ENCODE measurements around the gene STYX. TPM values are rescaled to one million over a fixed set of nuclear protein-coding genes. Genes with fewer than 3 reads are reported as not detected.

The STYX gene
- total RNA-seq, 1 experiment from 2014 or later = 13.6 TPM

GRCh38 chr14:52703664-52704063 is 26.3 kb upstream of the STYX start:
- Mint-ChIP-seq H3K36me3 (ENCODE audit: insufficient read depth, unreplicated experiment) (peaks cover 37% of the 10 kb centered on the region), H3K4me3 (ENCODE audit: low read depth, unreplicated experiment) (no peak overlapping the region), H3K27me3 (ENCODE audit: unreplicated experiment) (no peaks in the 10 kb centered on the region), H3K27ac (ENCODE audit: unreplicated experiment) (peak overlapping the region; percentile 69), H3K4me1 (ENCODE audit: low read depth, unreplicated experiment) (peaks cover 30% of the 10 kb centered on the region), H3K9me3 (ENCODE audit: low read depth, unreplicated experiment) (peaks cover 2% of the 10 kb centered on the region)
- DNase-seq = no peak
- no peak for TF ChIP-seq CTCF (IDR thresholded peaks at IDR 0.05; ENCODE audit: unreplicated experiment)
- intact Hi-C loops (cut with micrococcal nuclease; ENCODE audit: unreplicated experiment) = loop anchor here (10.0 kb wide), 1 partner anchor 149 kb away; the partner anchor contains the start of genes GPR137C and TXNDC16
- BruUV-seq (replicated peaks) = no TSS peak
- CTCF ChIA-PET = no interaction called here

GRCh38 chr14:52706286-52706685 is 23.7 kb upstream of the STYX start:
- Mint-ChIP-seq H3K27ac (ENCODE audit: unreplicated experiment) (peak overlapping the region; percentile 97), H3K4me3 (ENCODE audit: low read depth, unreplicated experiment) (peak overlapping the region; percentile 95), H3K27me3 (ENCODE audit: unreplicated experiment) (no peaks in the 10 kb centered on the region), H3K4me1 (ENCODE audit: low read depth, unreplicated experiment) (peaks cover 18% of the 10 kb centered on the region), H3K9me3 (ENCODE audit: low read depth, unreplicated experiment) (peaks cover 2% of the 10 kb centered on the region), H3K36me3 (ENCODE audit: insufficient read depth, unreplicated experiment) (peaks cover 46% of the 10 kb centered on the region)
- peak; percentile 12 for DNase-seq
- BruUV-seq (replicated peaks) = TSS peak; percentile 98
- CTCF ChIA-PET = no interaction called here
- TF ChIP-seq CTCF (IDR thresholded peaks at IDR 0.05; ENCODE audit: unreplicated experiment) = no peak
- intact Hi-C loops (cut with micrococcal nuclease; ENCODE audit: unreplicated experiment) = loop anchor here (10.0 kb wide), 1 partner anchor 151 kb away; the partner anchor contains the start of genes GPR137C and TXNDC16

GRCh38 chr14:52706724-52707706 is 23.0 kb upstream of the STYX start, which contains the start of gene PSMC6:
TSS of gene PSMC6 (plus strand) at chr14:52707200. CDS start at chr14:52707220, 20 bp downstream.
- no peaks in the 10 kb centered on the region for H3K27me3 Mint-ChIP-seq (ENCODE audit: unreplicated experiment)
- peaks cover 44% of the 10 kb centered on the region for H3K36me3 Mint-ChIP-seq (ENCODE audit: insufficient read depth, unreplicated experiment)
- H3K9me3 Mint-ChIP-seq (ENCODE audit: low read depth, unreplicated experiment) = peaks cover 2% of the 10 kb centered on the region
- no TSS peak for BruUV-seq (replicated peaks)
- no peak for TF ChIP-seq CTCF (IDR thresholded peaks at IDR 0.05; ENCODE audit: unreplicated experiment)
- peak within 1 kb of the TSS; percentile 95 for H3K4me3 Mint-ChIP-seq (ENCODE audit: low read depth, unreplicated experiment)
- peak within 1 kb of the TSS; percentile 97 for H3K27ac Mint-ChIP-seq (ENCODE audit: unreplicated experiment)
- peak; percentile 93 for DNase-seq
- intact Hi-C loops (cut with micrococcal nuclease; ENCODE audit: unreplicated experiment) = loop anchor here (10.0 kb wide), 1 partner anchor 152 kb away; the partner anchor contains the start of genes GPR137C and TXNDC16
- CTCF ChIA-PET = interaction anchor here (0.6 to 0.7 kb wide), 2 partner anchors 157 to 1428 kb away, joined by 5 to 6 read pairs; no protein-coding TSS in a partner anchor
- H3K4me1 Mint-ChIP-seq (ENCODE audit: low read depth, unreplicated experiment) = peaks cover 13% of the 10 kb centered on the region

GRCh38 chr14:52711666-52712065 is 18.3 kb upstream of the STYX start:
- DNase-seq = no peak
- intact Hi-C loops (cut with micrococcal nuclease; ENCODE audit: unreplicated experiment) = no loop called here
- BruUV-seq (replicated peaks) = no TSS peak
- H3K4me3 Mint-ChIP-seq (ENCODE audit: low read depth, unreplicated experiment) = no peak overlapping the region
- H3K4me1 Mint-ChIP-seq (ENCODE audit: low read depth, unreplicated experiment) = no peaks in the 10 kb centered on the region
- H3K9me3 Mint-ChIP-seq (ENCODE audit: low read depth, unreplicated experiment) = no peaks in the 10 kb centered on the region
- CTCF ChIA-PET = interaction anchor here (0.9 kb wide), 1 partner anchor 18 kb away, joined by 4 read pairs; the partner anchor contains the start of gene STYX
- H3K27ac Mint-ChIP-seq (ENCODE audit: unreplicated experiment) = no peak overlapping the region
- peaks cover 68% of the 10 kb centered on the region for H3K36me3 Mint-ChIP-seq (ENCODE audit: insufficient read depth, unreplicated experiment)
- no peak for TF ChIP-seq CTCF (IDR thresholded peaks at IDR 0.05; ENCODE audit: unreplicated experiment)
- H3K27me3 Mint-ChIP-seq (ENCODE audit: unreplicated experiment) = no peaks in the 10 kb centered on the region
